Coronary artery (tissue), 2 donors: ENCODE results near the gene FHIT.

Experiments used
- DNase-seq: peaks from one replicate; pipeline ENCODE4 v3.0.0-alpha.2; 2017; ENCODE audit warnings: low spot score
- H3K27ac ChIP-seq, 2 donors: fragments of 200-600 bp; sonication (generic); one replicate each; pipeline ENCODE4 v1.5.1; 2016 to 2019
- H3K4me3 ChIP-seq: fragments of 200-600 bp; sonication (generic); 2 replicates; pipeline ENCODE4 v1.5.1; 2016; ENCODE audit warnings: mild to moderate bottlenecking, moderate library complexity
- CTCF ChIP-seq: fragments of 200-600 bp; sonication (generic); IDR thresholded peaks from one replicate; pipeline ENCODE4 v1.5.1; 2019; ENCODE audit warnings: antibody characterized with exemption

Gene FHIT

DNA sequence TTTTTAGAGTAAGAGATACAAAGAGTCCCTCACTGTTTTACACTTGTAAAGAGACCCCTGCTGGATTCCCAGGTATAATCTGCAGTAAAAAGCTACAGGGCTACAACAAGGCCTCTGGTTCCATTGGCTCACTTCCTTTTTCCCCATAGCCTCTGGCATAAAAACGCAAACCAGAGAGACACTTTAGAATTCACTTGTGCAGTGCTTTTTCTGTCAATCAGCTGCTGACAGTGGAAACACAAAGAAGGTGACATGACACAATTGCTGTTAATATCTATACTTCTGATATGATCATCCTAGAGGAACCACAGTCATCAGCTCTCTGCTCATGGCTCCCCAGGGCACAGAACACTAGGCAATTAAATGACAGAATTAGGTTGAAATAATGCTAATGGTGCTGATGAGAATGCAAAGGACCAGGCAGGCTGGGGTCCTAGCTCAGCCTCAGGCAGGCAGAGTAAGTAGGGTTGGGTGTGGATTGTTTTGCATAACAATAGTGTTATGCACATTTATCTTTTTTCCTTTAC, 1533.5 kb downstream of the FHIT start:
- H3K27ac ChIP-seq, result no peak overlapping the region
- no peak overlapping the region for H3K4me3 ChIP-seq
- DNase-seq, result no peak
- no peak for TF ChIP-seq CTCF

DNA sequence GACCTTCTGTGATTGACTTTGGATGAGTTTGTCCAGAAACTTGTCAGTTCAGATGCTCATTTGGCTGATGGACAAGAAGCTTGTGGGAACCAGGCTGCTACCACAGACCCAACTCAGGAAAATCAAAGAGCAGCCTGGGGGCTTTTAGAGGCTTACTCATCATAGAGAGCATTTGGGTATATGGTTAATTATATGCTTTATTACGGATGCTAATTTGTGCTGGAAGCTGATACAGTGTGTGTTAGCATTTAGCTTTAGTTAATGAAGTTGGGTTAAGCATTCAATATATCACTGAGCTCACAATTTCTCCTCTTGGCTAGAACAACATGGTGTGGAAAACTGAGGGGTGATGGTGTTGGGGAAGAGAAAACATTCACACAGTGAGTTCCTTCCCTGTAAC, 1537.2 kb downstream of the FHIT start:
- no peak for DNase-seq
- TF ChIP-seq CTCF, result no peak
- Histone ChIP-seq H3K27ac (no peak overlapping the region), H3K4me3 (no peak overlapping the region)

GRCh38 chr3:59710554-59710953, 1540.7 kb downstream of the FHIT start:
- TF ChIP-seq CTCF, result no peak
- Histone ChIP-seq H3K27ac (no peak overlapping the region), H3K4me3 (no peak overlapping the region)
- DNase-seq, result no peak

- DNase-seq, result no peak
- TF ChIP-seq CTCF, result no peak
- no peak overlapping the region for H3K27ac ChIP-seq
- no peak overlapping the region for H3K4me3 ChIP-seq
These were observed 1541.3 kb downstream of the FHIT start for GRCh38 chr3:59709702-59710553.

- no peak for TF ChIP-seq CTCF
- no peak for DNase-seq
- H3K27ac ChIP-seq, result no peak overlapping the region
- H3K4me3 ChIP-seq, result no peak overlapping the region
These were observed 1543.0 kb downstream of the FHIT start for GRCh38 chr3:59708202-59708601.

- Histone ChIP-seq H3K4me3 (no peak overlapping the region), H3K27ac (no peak overlapping the region)
- no peak for DNase-seq
- TF ChIP-seq CTCF, result no peak
These were observed 1547.0 kb downstream of the FHIT start for GRCh38 chr3:59704292-59704691.

DNA sequence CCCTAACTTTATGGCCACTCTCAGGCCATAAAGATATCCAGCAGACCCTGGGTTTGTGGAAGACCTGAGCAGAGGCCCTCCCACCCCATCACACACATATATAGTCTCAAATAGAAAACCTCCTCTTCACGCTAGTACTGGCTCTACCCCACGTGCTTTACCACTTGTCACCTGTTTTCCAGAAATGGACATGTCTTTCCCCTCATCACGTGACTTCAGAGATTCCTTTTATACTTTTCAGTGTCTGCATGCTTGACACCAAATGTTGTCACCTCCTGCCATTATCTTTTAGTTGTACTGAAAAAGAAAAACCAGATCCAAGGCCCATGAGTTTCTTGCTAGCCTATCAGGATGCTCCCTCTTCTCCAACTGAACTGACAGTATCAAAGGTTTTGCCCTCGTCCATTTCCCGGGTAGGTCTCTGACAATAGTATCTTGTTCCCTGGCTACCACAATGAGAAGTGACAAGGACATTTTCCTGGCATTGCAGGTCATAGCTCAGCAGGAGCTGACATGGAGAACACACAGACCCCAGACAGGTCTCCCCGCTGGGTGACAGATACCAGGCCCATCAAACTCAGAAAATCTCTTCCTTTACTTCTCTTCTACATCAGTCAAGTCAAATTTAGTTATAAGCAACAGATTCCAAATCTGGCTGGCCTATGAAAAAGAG, 1551.5 kb downstream of the FHIT start:
- Histone ChIP-seq H3K4me3 (no peak overlapping the region), H3K27ac (no peak overlapping the region)
- TF ChIP-seq CTCF, result no peak
- DNase-seq, result no peak
